Endothelial cell of umbilical vein (primary cell): ENCODE measurements around the gene NHLRC4.

ENCODE experiments used
- EZH2 ChIP-seq: IDR thresholded peaks from 2 replicates; pipeline ENCODE4 v1.6.1; 2012; ENCODE audit warnings: borderline replicate concordance, low read depth, mild to moderate bottlenecking, moderate library complexity, low read length, inconsistent platforms; ENCODE audit not compliant: severe bottlenecking
- POLR2A ChIP-seq: IDR thresholded peaks from 2 replicates; pipeline ENCODE4 v1.6.1; 2012; ENCODE audit warnings: low read depth, mild to moderate bottlenecking, control low read depth, low read length
- TF ChIP-seq, protein P1 (sequence below), 2 donors: IDR thresholded peaks; 1 replicate in 1 of 2; 2 replicates in 1 of 2; pipeline ENCODE4 v1.5.1; 2011; ENCODE audit warnings: low read length in 2 of 2, mild to moderate bottlenecking in 2 of 2, moderate library complexity in 2 of 2, control low read depth in 1 of 2, inconsistent platforms in 1 of 2, low read depth in 1 of 2; ENCODE audit not compliant: insufficient read depth in 1 of 2; ENCODE audit errors: extremely low read depth in 1 of 2

DNA sequence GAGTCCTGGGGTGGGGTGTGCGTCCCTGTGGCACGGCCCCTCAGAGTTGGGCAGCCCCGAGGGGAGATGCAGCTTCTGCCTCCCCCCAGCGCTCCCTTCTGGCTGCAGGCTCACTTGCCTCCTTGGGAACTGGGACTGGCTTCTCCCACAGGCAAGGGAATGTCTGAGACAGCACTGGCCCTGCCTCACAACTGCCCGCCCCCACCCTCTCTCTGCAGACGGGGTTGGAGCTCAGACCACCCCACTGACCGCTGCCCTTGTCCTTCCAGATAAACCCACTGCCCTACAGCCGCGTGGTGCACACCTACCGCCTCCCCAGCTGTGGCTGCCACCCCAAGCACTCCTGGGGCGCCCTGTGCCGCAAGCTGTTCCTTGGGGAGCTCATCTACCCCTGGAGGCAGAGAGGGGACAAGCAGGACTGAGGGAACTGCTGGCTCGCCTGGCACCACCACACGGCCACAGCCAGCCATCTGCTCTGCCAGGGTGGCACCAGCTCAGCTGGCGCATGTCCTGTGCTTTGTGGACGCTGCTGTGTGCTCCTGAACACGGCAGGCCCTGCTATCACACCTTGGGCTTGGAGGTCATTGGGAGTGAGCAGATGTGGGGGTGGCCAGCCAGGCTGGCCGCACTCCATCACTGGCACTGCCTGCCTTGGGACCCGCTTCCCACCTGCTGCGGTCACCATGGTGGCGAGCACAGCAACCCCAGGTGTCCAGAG lies 16.0 kb downstream of the NHLRC4 start:
- TF ChIP-seq, protein P1, sequence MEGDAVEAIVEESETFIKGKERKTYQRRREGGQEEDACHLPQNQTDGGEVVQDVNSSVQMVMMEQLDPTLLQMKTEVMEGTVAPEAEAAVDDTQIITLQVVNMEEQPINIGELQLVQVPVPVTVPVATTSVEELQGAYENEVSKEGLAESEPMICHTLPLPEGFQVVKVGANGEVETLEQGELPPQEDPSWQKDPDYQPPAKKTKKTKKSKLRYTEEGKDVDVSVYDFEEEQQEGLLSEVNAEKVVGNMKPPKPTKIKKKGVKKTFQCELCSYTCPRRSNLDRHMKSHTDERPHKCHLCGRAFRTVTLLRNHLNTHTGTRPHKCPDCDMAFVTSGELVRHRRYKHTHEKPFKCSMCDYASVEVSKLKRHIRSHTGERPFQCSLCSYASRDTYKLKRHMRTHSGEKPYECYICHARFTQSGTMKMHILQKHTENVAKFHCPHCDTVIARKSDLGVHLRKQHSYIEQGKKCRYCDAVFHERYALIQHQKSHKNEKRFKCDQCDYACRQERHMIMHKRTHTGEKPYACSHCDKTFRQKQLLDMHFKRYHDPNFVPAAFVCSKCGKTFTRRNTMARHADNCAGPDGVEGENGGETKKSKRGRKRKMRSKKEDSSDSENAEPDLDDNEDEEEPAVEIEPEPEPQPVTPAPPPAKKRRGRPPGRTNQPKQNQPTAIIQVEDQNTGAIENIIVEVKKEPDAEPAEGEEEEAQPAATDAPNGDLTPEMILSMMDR (IDR thresholded peaks at IDR 0.05; ENCODE audit: extremely low read depth in 1 of 2, insufficient read depth in 1 of 2, low read depth in 1 of 2, low read length in 2 of 2) = no peak
- TF ChIP-seq EZH2 = no peak
- TF ChIP-seq POLR2A = no peak
